SK-N-SH (cell line): ENCODE results near the gene ENDOV. TPM values are rescaled to one million over a fixed set of nuclear protein-coding genes. Genes with fewer than 3 reads are reported as not detected.

Experiments
- CTCF ChIA-PET: fragments of 300-600, 350-600 bp; formaldehyde crosslinking; extraction: SDS; loops from one replicate; lab custom pipeline; 2021; lab: Yijun Ruan, JAX
- POLR2A ChIA-PET: fragments of 350-600 bp; sonication (Branson Sonifier 250); formaldehyde crosslinking; extraction: SDS; loops from one replicate; lab custom pipeline; 2020; ENCODE audit warnings: antibody characterized with exemption, inconsistent platforms; lab: Yijun Ruan, JAX
- DNase-seq: peaks from one replicate; pipeline ENCODE4 v3.0.0; 2012
- H2AFZ ChIP-seq: fragments of 200-600 bp; sonication (generic); 2 replicates; pipeline ENCODE4 v1.8.1; 2016; ENCODE audit warnings: antibody characterized with exemption, mild to moderate bottlenecking, low read depth
- H3F3A ChIP-seq: fragments of 200-600 bp; sonication (generic); replicated peaks from 2 replicates; pipeline ENCODE3; 2016; ENCODE audit warnings: antibody characterized with exemption, mild to moderate bottlenecking; ENCODE audit not compliant: insufficient read depth
- H3K27ac ChIP-seq, 2 experiments: fragments of 200-500 bp in 1 of 2; fragments of 200-600 bp in 1 of 2; sonication (Bioruptor generic) in 1 of 2; sonication (generic), shearing (Covaris generic) in 1 of 2; 2 replicates each; pipeline versions ENCODE4 v1.5.1 to v1.6.1; 2014 to 2016; ENCODE audit warnings: low read depth in 2 of 2, inconsistent platforms in 1 of 2, low read length in 1 of 2, mild to moderate bottlenecking in 1 of 2, mixed read lengths in 1 of 2
- H3K27me3 ChIP-seq: fragments of 200-600 bp; sonication (generic), shearing (Covaris generic); 2 replicates; pipeline ENCODE4 v1.6.1; 2016; ENCODE audit warnings: mixed run types; ENCODE audit not compliant: insufficient read depth
- H3K36me3 ChIP-seq, 2 experiments: fragments of 200-500 bp in 1 of 2; fragments of 200-600 bp in 1 of 2; sonication (Bioruptor generic) in 1 of 2; sonication (generic) in 1 of 2; replicated peaks in 1 of 2; 2 replicates each; pipeline versions ENCODE3 to v1.5.1; 2014 to 2016; ENCODE audit warnings: low read length in 1 of 2, mild to moderate bottlenecking in 1 of 2; ENCODE audit not compliant: insufficient read depth in 2 of 2, control insufficient read depth in 1 of 2
- H3K4me1 ChIP-seq, 2 experiments: fragments of 200-500 bp in 1 of 2; fragments of 200-600 bp in 1 of 2; sonication (Bioruptor generic) in 1 of 2; sonication (generic), shearing (Covaris generic) in 1 of 2; 2 replicates each; pipeline versions ENCODE4 v1.5.1 to v1.6.1; 2014 to 2016; ENCODE audit warnings: low read depth in 1 of 2, low read length in 1 of 2, mixed run types in 1 of 2; ENCODE audit not compliant: insufficient read depth in 2 of 2, control insufficient read depth in 1 of 2
- H3K4me2 ChIP-seq: fragments of 200-600 bp; sonication (generic), shearing (Covaris generic); 2 replicates; pipeline ENCODE4 v1.6.1; 2017; ENCODE audit warnings: mixed run types
- H3K4me3 ChIP-seq, 2 experiments: fragments of 200-500 bp in 1 of 2; fragments of 200-600 bp in 1 of 2; sonication (Bioruptor generic) in 1 of 2; sonication (generic), shearing (Covaris generic) in 1 of 2; 2 replicates each; pipeline versions ENCODE4 v1.5.1 to v1.8.1; 2014 to 2016; ENCODE audit warnings: low read depth in 2 of 2, inconsistent platforms in 1 of 2, low read length in 1 of 2, mild to moderate bottlenecking in 1 of 2, mixed read lengths in 1 of 2, moderate library complexity in 1 of 2
- H3K79me2 ChIP-seq: fragments of 200-600 bp; sonication (generic); 2 replicates; pipeline ENCODE4 v1.8.1; 2017; ENCODE audit warnings: mild to moderate bottlenecking; ENCODE audit not compliant: insufficient read depth
- H3K9ac ChIP-seq: fragments of 200-600 bp; sonication (generic); 2 replicates; pipeline ENCODE4 v1.6.1; 2017; ENCODE audit warnings: mixed run types
- H3K9me2 ChIP-seq: fragments of 200-600 bp; sonication (generic); 2 replicates; pipeline ENCODE4 v1.6.1; 2017; ENCODE audit warnings: mixed run types
- H3K9me3 ChIP-seq: fragments of 200-600 bp; sonication (generic); 2 replicates; pipeline ENCODE4 v1.6.1; 2017; ENCODE audit warnings: mixed run types, mild to moderate bottlenecking, moderate library complexity
- H4K20me1 ChIP-seq: fragments of 200-600 bp; sonication (generic); 2 replicates; pipeline ENCODE4 v1.6.1; 2017; ENCODE audit warnings: mild to moderate bottlenecking, mixed run types; ENCODE audit not compliant: insufficient read depth
- CTCF ChIP-seq: fragments of 200-600 bp; sonication (generic); IDR thresholded peaks from 2 replicates; pipeline ENCODE4 v1.6.1; 2017; ENCODE audit warnings: antibody characterized with exemption, mild to moderate bottlenecking, moderate library complexity
- IRF3 ChIP-seq: fragments of 150-350 bp; IDR thresholded peaks from 2 replicates; pipeline ENCODE4 v1.6.1; 2016; ENCODE audit warnings: mild to moderate bottlenecking, low read depth, low read length
- JUND ChIP-seq: IDR thresholded peaks from 2 replicates; pipeline ENCODE4 v1.4.0; 2012
- NFIC ChIP-seq: IDR thresholded peaks from 2 replicates; pipeline ENCODE4 v1.4.0; 2012; ENCODE audit warnings: borderline replicate concordance
- PBX3 ChIP-seq: IDR thresholded peaks from 2 replicates; pipeline ENCODE4; 2012
- POLR2AphosphoS5 ChIP-seq: IDR thresholded peaks from 2 replicates; pipeline ENCODE4 v1.6.1; 2012; ENCODE audit warnings: low read depth, low read length
- RCOR1 ChIP-seq: fragments of 150-350 bp; IDR thresholded peaks from 2 replicates; pipeline ENCODE4 v1.6.1; 2017; ENCODE audit warnings: antibody characterized with exemption, low read length
- TCF12 ChIP-seq: IDR thresholded peaks from 2 replicates; pipeline ENCODE4 v1.4.0; 2012
- TEAD4 ChIP-seq: IDR thresholded peaks from 2 replicates; pipeline ENCODE4 v1.4.0; 2012; ENCODE audit warnings: mild to moderate bottlenecking, borderline replicate concordance; ENCODE audit not compliant: insufficient read depth
- USF2 ChIP-seq: fragments of 150-350 bp; IDR thresholded peaks from 2 replicates; pipeline ENCODE4 v1.6.1; 2017; ENCODE audit warnings: antibody characterized with exemption, low read length, low read depth, borderline replicate concordance
- WGBS: methylation state at CpG from one replicate; pipeline ENCODE4 v1.1.6; 2017; ENCODE audit warnings: low lambda C conversion rate; 5-methylcytosine and 5-hydroxymethylcytosine counted together
- polyA plus RNA-seq, 3 experiments: library from polyadenylated mRNA; depleted of rRNA; stranded (reverse); fragments of >200 nt; gene quantifications; 2 replicates each; pipeline ENCODE4 v1.2.3, GENCODE V29; 2012
- TF ChIP-seq, protein P1 (sequence below): IDR thresholded peaks from 2 replicates; pipeline ENCODE4 v1.4.0; 2012; ENCODE audit warnings: low read depth, borderline replicate concordance

ENDOV gene
- polyA plus RNA-seq, 1 of the 3 experiments (the other 2 are of a cell fraction) = 83.6 TPM

- TF ChIP-seq USF2 (no peak), CTCF (no peak), IRF3 (no peak)
- TF ChIP-seq, protein P1, sequence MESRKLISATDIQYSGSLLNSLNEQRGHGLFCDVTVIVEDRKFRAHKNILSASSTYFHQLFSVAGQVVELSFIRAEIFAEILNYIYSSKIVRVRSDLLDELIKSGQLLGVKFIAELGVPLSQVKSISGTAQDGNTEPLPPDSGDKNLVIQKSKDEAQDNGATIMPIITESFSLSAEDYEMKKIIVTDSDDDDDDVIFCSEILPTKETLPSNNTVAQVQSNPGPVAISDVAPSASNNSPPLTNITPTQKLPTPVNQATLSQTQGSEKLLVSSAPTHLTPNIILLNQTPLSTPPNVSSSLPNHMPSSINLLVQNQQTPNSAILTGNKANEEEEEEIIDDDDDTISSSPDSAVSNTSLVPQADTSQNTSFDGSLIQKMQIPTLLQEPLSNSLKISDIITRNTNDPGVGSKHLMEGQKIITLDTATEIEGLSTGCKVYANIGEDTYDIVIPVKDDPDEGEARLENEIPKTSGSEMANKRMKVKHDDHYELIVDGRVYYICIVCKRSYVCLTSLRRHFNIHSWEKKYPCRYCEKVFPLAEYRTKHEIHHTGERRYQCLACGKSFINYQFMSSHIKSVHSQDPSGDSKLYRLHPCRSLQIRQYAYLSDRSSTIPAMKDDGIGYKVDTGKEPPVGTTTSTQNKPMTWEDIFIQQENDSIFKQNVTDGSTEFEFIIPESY = no peak
Observed at GRCh38 chr17:80433916-80434666, 19.1 kb downstream of the ENDOV start (continued).

DNA sequence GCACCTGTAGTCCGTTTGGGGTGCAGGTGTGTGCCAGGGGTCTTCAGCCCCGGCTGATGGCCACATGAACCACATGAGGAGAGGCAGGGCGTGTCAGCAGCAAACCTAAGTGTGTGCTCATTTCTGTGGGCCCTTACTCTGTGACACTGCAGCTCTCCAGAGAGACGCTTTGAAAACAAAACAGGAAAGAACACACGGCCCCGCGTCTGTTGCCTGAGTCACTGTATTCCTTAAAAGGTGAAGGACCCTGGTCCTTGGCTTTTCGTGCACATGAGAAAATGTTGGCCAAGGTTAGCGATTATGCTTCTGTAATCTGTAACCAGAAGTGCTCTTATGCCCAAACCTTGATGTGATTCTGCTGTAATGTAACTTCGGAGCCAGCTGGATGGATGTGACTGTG is 22.6 kb downstream of the ENDOV start:
- ChIA-PET POLR2A (interaction anchor here (1.2 kb wide), 1 partner anchor 10 kb away, joined by 3 read pairs; no protein-coding TSS in a partner anchor), CTCF (interaction anchor here (1.0 to 4.1 kb wide), 3 partner anchors 9 to 544 kb away, joined by 3 to 29 read pairs (median 4); partner anchors contain the start of gene NPTX1)
- DNase-seq = no peak
- Histone ChIP-seq H2AFZ (no peak overlapping the region), H3K9me3 (no peaks in the 10 kb centered on the region), H3K4me3 (no peak overlapping the region), H3K79me2 (no peaks in the 10 kb centered on the region), H3K36me3 (no peaks in the 10 kb centered on the region), H3F3A (no peaks in the 10 kb centered on the region), H3K4me2 (no peak overlapping the region), H3K27me3 (no peaks in the 10 kb centered on the region), H3K9me2 (no peaks in the 10 kb centered on the region), H3K9ac (no peak overlapping the region), H4K20me1 (peaks cover 17% of the 10 kb centered on the region), H3K27ac (no peak overlapping the region), H3K4me1 (no peaks in the 10 kb centered on the region; a peak in 1 of 4 replicates)
- 74% methylated on average over 10 of the region's 10 CpGs for WGBS
- TF ChIP-seq RCOR1 (no peak), PBX3 (no peak), JUND (no peak), TCF12 (no peak), NFIC (no peak), TEAD4 (no peak), POLR2AphosphoS5 (no peak), CTCF (no peak)
